Gastroesophageal sphincter (tissue), 4 donors: ENCODE measurements around the gene ZBED2. TPM values are rescaled to one million over a fixed set of nuclear protein-coding genes. Genes with fewer than 3 reads are reported as not detected.

ENCODE experiments used
- ATAC-seq: fragments of 150-250 bp; one replicate; pipeline ENCODE4 v1.9.1; 2016; ENCODE audit warnings: mild to moderate bottlenecking, moderate library complexity
- H3K27ac ChIP-seq, 4 donors: fragments of 200-600 bp; sonication (generic) in 3 of 4; 1 replicate in 3 of 4; 2 replicates in 1 of 4; pipeline ENCODE4 v1.5.1; 2016 to 2019
- H3K27me3 ChIP-seq: fragments of 200-600 bp; sonication (generic); one replicate; pipeline ENCODE4 v1.5.1; 2019
- H3K36me3 ChIP-seq, 2 donors: fragments of 200-600 bp; sonication (generic); one replicate each; pipeline ENCODE4 v1.5.1; 2019; ENCODE audit warnings: control low read depth in 1 of 2
- H3K4me1 ChIP-seq, 3 donors: fragments of 200-600 bp; sonication (generic); 1 replicate in 2 of 3; 2 replicates in 1 of 3; pipeline ENCODE4 v1.5.1; 2016 to 2019; ENCODE audit warnings: control low read depth in 2 of 3
- H3K4me3 ChIP-seq, 2 donors: fragments of 200-600 bp; sonication (generic); one replicate each; pipeline ENCODE4 v1.5.1; 2019; ENCODE audit warnings: mild to moderate bottlenecking in 1 of 2, moderate library complexity in 1 of 2
- H3K9me3 ChIP-seq, 3 donors: fragments of 200-600 bp; sonication (generic); one replicate each; pipeline ENCODE4 v1.5.1; 2017 to 2019; ENCODE audit warnings: control low read depth in 2 of 3
- CTCF ChIP-seq, 4 experiments: fragments of 200-600 bp in 2 of 4; fragments of 450-650 bp in 2 of 4; sonication (generic) in 1 of 4; IDR thresholded peaks; one replicate each; pipeline ENCODE4 v1.5.1; 2017 to 2019; ENCODE audit warnings: antibody characterized with exemption in 4 of 4, mild to moderate bottlenecking in 2 of 4, moderate library complexity in 2 of 4
- EP300 ChIP-seq: sonication (generic); formaldehyde crosslinking; IDR thresholded peaks from one replicate; pipeline ENCODE4 v1.6.1; 2017; ENCODE audit warnings: antibody characterized with exemption, mild to moderate bottlenecking
- POLR2A ChIP-seq, 2 donors: fragments of 450-650 bp; IDR thresholded peaks; one replicate each; pipeline ENCODE4 v1.6.1; 2017; ENCODE audit warnings: antibody characterized with exemption in 2 of 2, mild to moderate bottlenecking in 2 of 2, moderate library complexity in 1 of 2
- POLR2AphosphoS5 ChIP-seq: sonication (generic); formaldehyde crosslinking; IDR thresholded peaks from one replicate; pipeline ENCODE4 v1.6.1; 2017; ENCODE audit warnings: antibody characterized with exemption
- WGBS, 2 donors: methylation state at CpG; one replicate each; pipeline ENCODE4 v1.1.5; 2018; ENCODE audit warnings: low coverage in 1 of 2; 5-methylcytosine and 5-hydroxymethylcytosine counted together
- total RNA-seq, 4 donors: library from RNA; depleted of rRNA; stranded (reverse); fragments of >200 nt; gene quantifications; one replicate each; pipeline ENCODE4 v1.1.0, GENCODE V29; 2016

ZBED2 gene
- total RNA-seq, 4 donors from 2014 or later, result 0.20 TPM; not detected in 3

GRCh38 chr3:111577113-111577512 lies 18.0 kb downstream of the ZBED2 start:
- Histone ChIP-seq H3K27me3 (no peaks in the 10 kb centered on the region), H3K4me3 (no peak overlapping the region), H3K27ac (no peak overlapping the region), H3K36me3 (no peaks in the 10 kb centered on the region), H3K4me1 (no peaks in the 10 kb centered on the region), H3K9me3 (no peaks in the 10 kb centered on the region)
- WGBS, 2 donors, result 38 to 39% methylated on average over 1 of the region's 1 CpG
- ATAC-seq, result no peak
- no peak for TF ChIP-seq POLR2A (IDR thresholded peaks at IDR 0.05)
- TF ChIP-seq CTCF (IDR thresholded peaks at IDR 0.05), result no peak
- no peak for TF ChIP-seq EP300
- no peak for TF ChIP-seq POLR2AphosphoS5

GRCh38 chr3:111571907-111572460 lies 23.2 kb downstream of the ZBED2 start:
- 95 to 98% methylated on average over 6 of the region's 6 CpGs for WGBS, 2 donors
- Histone ChIP-seq H3K4me3 (no peak overlapping the region), H3K27me3 (no peaks in the 10 kb centered on the region), H3K36me3 (no peaks in the 10 kb centered on the region), H3K4me1 (no peaks in the 10 kb centered on the region), H3K9me3 (no peaks in the 10 kb centered on the region), H3K27ac (no peak overlapping the region)
- no peak for TF ChIP-seq POLR2AphosphoS5
- TF ChIP-seq POLR2A (IDR thresholded peaks at IDR 0.05), result no peak
- TF ChIP-seq CTCF (IDR thresholded peaks at IDR 0.05), result no peak
- TF ChIP-seq EP300, result no peak
- ATAC-seq, result no peak

GRCh38 chr3:111571282-111571681 lies 23.9 kb downstream of the ZBED2 start:
- ATAC-seq, result no peak
- no peaks in the 10 kb centered on the region for H3K27me3 ChIP-seq
- no peaks in the 10 kb centered on the region for H3K36me3 ChIP-seq
- no peak overlapping the region for H3K4me3 ChIP-seq
- H3K9me3 ChIP-seq, result no peaks in the 10 kb centered on the region
- H3K4me1 ChIP-seq, result no peaks in the 10 kb centered on the region
- H3K27ac ChIP-seq, result no peak overlapping the region
- 67 to 89% methylated on average over 1 of the region's 1 CpG for WGBS, 2 donors
- TF ChIP-seq POLR2AphosphoS5, result no peak

- 90 to 93% methylated on average over 2 of the region's 12 CpGs for WGBS, 2 donors
- TF ChIP-seq POLR2AphosphoS5 (no peak), CTCF (IDR thresholded peaks at IDR 0.05) (no peak), EP300 (no peak), POLR2A (IDR thresholded peaks at IDR 0.05) (no peak)
- ATAC-seq, result no peak
Measured at GRCh38 chr3:111570404-111571030, 24.6 kb downstream of the ZBED2 start.

GRCh38 chr3:111568911-111569310 lies 26.2 kb downstream of the ZBED2 start:
- Histone ChIP-seq H3K27me3 (no peaks in the 10 kb centered on the region), H3K4me3 (no peak overlapping the region), H3K4me1 (no peaks in the 10 kb centered on the region), H3K36me3 (no peaks in the 10 kb centered on the region), H3K27ac (no peak overlapping the region), H3K9me3 (no peaks in the 10 kb centered on the region)
- TF ChIP-seq POLR2A (IDR thresholded peaks at IDR 0.05) (no peak), POLR2AphosphoS5 (no peak), CTCF (IDR thresholded peaks at IDR 0.05) (no peak), EP300 (no peak)
- no peak for ATAC-seq

More at GRCh38 chr3:111570404-111571030, 24.6 kb downstream of the ZBED2 start:
- Histone ChIP-seq H3K27ac (no peak overlapping the region), H3K4me3 (no peak overlapping the region), H3K9me3 (no peaks in the 10 kb centered on the region), H3K27me3 (no peaks in the 10 kb centered on the region), H3K4me1 (no peaks in the 10 kb centered on the region), H3K36me3 (no peaks in the 10 kb centered on the region)
